ENCODE results near the gene MFGE8. TPM values are rescaled to one million over a fixed set of nuclear protein-coding genes. Genes with fewer than 3 reads are reported as not detected.

MFGE8 gene
- total and polyA plus RNA-seq, 9 of the 15 experiments (the other 6 are each of a cell fraction or from before 2014, with no cell fraction given), result 2.3 to 142 (median 62.3) TPM

GRCh38 chr15:88852476-88852875 lies 60.7 kb downstream of the MFGE8 start:
- FAIRE-seq, result no peak
- peaks cover 5 to 22% of the 10 kb centered on the region in 2 experiments for H3K27me3 ChIP-seq (ENCODE audit: control insufficient read depth in 2 of 2, insufficient read depth in 2 of 2, low read length in 2 of 2)
- intact Hi-C loops (cut with micrococcal nuclease), result no loop called here
- no peaks in the 10 kb centered on the region for H3K79me2 ChIP-seq (ENCODE audit: control insufficient read depth, insufficient read depth, low read length)
- peaks cover 0 to 5% of the 10 kb centered on the region in 2 experiments; a peak in 1 of 5 replicates for H3K4me1 ChIP-seq (replicated peaks in 1 of 2; ENCODE audit: control insufficient read depth in 2 of 2, insufficient read depth in 2 of 2, low read length in 2 of 2)
- no peak overlapping the region for H3K4me3 ChIP-seq
- H3K4me2 ChIP-seq (ENCODE audit: insufficient read depth, low read length), result no peak overlapping the region
- H3K27ac ChIP-seq (ENCODE audit: extremely low read depth, low read depth, low read length), result no peak overlapping the region
- H2AFZ ChIP-seq (ENCODE audit: low read depth, low read length), result no peak overlapping the region
- ATAC-seq, result no peak
- H4K20me1 ChIP-seq (replicated peaks; ENCODE audit: control insufficient read depth, insufficient read depth, low read length), result no peaks in the 10 kb centered on the region
- no peak for DNase-seq (ENCODE audit: extremely low read depth in 1 of 4, low spot score in 3 of 4)
- TF ChIP-seq ZNF239 (CRISPR knock-in tag; IDR thresholded peaks at IDR 0.05), result peak; percentile 96
- no peak for TF ChIP-seq MTA3 (IDR thresholded peaks at IDR 0.05; ENCODE audit: borderline replicate concordance)
- peak; percentile 73 for TF ChIP-seq RBM25 (IDR thresholded peaks at IDR 0.05; ENCODE audit: low read depth, low read length, severe bottlenecking)
- no peak for TF ChIP-seq SMAD4 (CRISPR knock-in tag; conservative IDR thresholded peaks at IDR 0.05)
- TF ChIP-seq PHF20 (IDR thresholded peaks at IDR 0.05; ENCODE audit: partially characterized antibody), result no peak
- no peak for TF ChIP-seq SMARCB1 (IDR thresholded peaks at IDR 0.05; ENCODE audit: insufficient read length, low read depth)
- TF ChIP-seq ZMIZ1 (IDR thresholded peaks at IDR 0.05; ENCODE audit: low read depth in 2 of 2, low read length in 2 of 2), result no peak
- TF ChIP-seq PRMT5 (CRISPR knock-in tag; IDR thresholded peaks at IDR 0.05), result no peak
- no peak for TF ChIP-seq TAL1 (IDR thresholded peaks at IDR 0.05)
- no peak for TF ChIP-seq TGIF2 (CRISPR knock-in tag; IDR thresholded peaks at IDR 0.05)
- no peak overlapping the region for H3K9ac ChIP-seq (ENCODE audit: insufficient read depth in 1 of 2, low read depth in 2 of 2, low read length in 2 of 2)
- POLR2A ChIA-PET, result no interaction called here
- in situ Hi-C loops (cut with MboI), result no loop called here
- H3K9me1 ChIP-seq (ENCODE audit: control insufficient read depth, insufficient read depth, low read length), result no peaks in the 10 kb centered on the region
- H3K36me3 ChIP-seq (ENCODE audit: control insufficient read depth, insufficient read depth, low read length), result no peaks in the 10 kb centered on the region
- no TSS peak for BruUV-seq (replicated peaks)
- CTCF ChIA-PET (ENCODE audit: low intra/inter-chr PET ratio), result no interaction called here
- H3K9me3 ChIP-seq (replicated peaks; ENCODE audit: control insufficient read depth, insufficient read depth, low read depth, low read length), result no peaks in the 10 kb centered on the region

All from K562 (cell line).